Measurements from ENCODE around the gene NQO1. TPM values are rescaled to one million over a fixed set of nuclear protein-coding genes. Genes with fewer than 3 reads are reported as not detected.

NQO1 gene
- total RNA-seq, 1 donor from 2014 or later = 112 TPM

GRCh38 chr16:69680358-69680757, 46.0 kb downstream of the NQO1 start:
- Mint-ChIP-seq H3K27ac (no peak overlapping the region), H3K9me3 (no peaks in the 10 kb centered on the region), H3K27me3 (no peaks in the 10 kb centered on the region), H3K4me3 (no peak overlapping the region), H3K4me1 (ENCODE audit: unreplicated experiment) (no peaks in the 10 kb centered on the region), H3K36me3 (peaks cover 17% of the 10 kb centered on the region)
- no peak for DNase-seq (ENCODE audit: extremely low spot score, unreplicated experiment)
- no peak for TF ChIP-seq CTCF (conservative IDR thresholded peaks at IDR 0.05)

- no peak overlapping the region for H3K27ac Mint-ChIP-seq
- H3K36me3 Mint-ChIP-seq = peaks cover 30% of the 10 kb centered on the region
- DNase-seq (ENCODE audit: extremely low spot score, unreplicated experiment) = no peak
- H3K9me3 Mint-ChIP-seq = no peaks in the 10 kb centered on the region
- no peaks in the 10 kb centered on the region for H3K4me1 Mint-ChIP-seq (ENCODE audit: unreplicated experiment)
- H3K27me3 Mint-ChIP-seq = no peaks in the 10 kb centered on the region
- no peak overlapping the region for H3K4me3 Mint-ChIP-seq
- no peak for TF ChIP-seq CTCF (conservative IDR thresholded peaks at IDR 0.05)
These were observed 53.2 kb downstream of the NQO1 start for GRCh38 chr16:69672998-69673713.

- Mint-ChIP-seq H3K9me3 (no peaks in the 10 kb centered on the region), H3K27me3 (no peaks in the 10 kb centered on the region), H3K4me3 (no peak overlapping the region), H3K36me3 (peaks cover 30% of the 10 kb centered on the region), H3K27ac (no peak overlapping the region), H3K4me1 (ENCODE audit: unreplicated experiment) (no peaks in the 10 kb centered on the region)
- no peak for TF ChIP-seq CTCF (conservative IDR thresholded peaks at IDR 0.05)
- no peak for DNase-seq (ENCODE audit: extremely low spot score, unreplicated experiment)
These were observed 53.9 kb downstream of the NQO1 start for GRCh38 chr16:69672315-69672997.

- Mint-ChIP-seq H3K36me3 (peaks cover 19% of the 10 kb centered on the region), H3K4me1 (ENCODE audit: unreplicated experiment) (no peaks in the 10 kb centered on the region), H3K4me3 (no peak overlapping the region), H3K27me3 (no peaks in the 10 kb centered on the region), H3K9me3 (no peaks in the 10 kb centered on the region), H3K27ac (no peak overlapping the region)
- no peak for TF ChIP-seq CTCF (conservative IDR thresholded peaks at IDR 0.05)
- no peak for DNase-seq (ENCODE audit: extremely low spot score, unreplicated experiment)
These were observed 56.8 kb downstream of the NQO1 start for GRCh38 chr16:69669577-69669976.

- Mint-ChIP-seq H3K4me3 (no peak overlapping the region), H3K27ac (no peak overlapping the region), H3K9me3 (no peaks in the 10 kb centered on the region), H3K4me1 (ENCODE audit: unreplicated experiment) (no peaks in the 10 kb centered on the region), H3K36me3 (peaks cover 15% of the 10 kb centered on the region), H3K27me3 (no peaks in the 10 kb centered on the region)
- TF ChIP-seq CTCF (conservative IDR thresholded peaks at IDR 0.05) = no peak
- no peak for DNase-seq (ENCODE audit: extremely low spot score, unreplicated experiment)
These were observed 62.5 kb downstream of the NQO1 start for GRCh38 chr16:69663846-69664245.
